H1 (cell line): ENCODE data around the gene CDK19. TPM values are rescaled to one million over a fixed set of nuclear protein-coding genes. Genes with fewer than 3 reads are reported as not detected.
"Not testable (repeated sequence)": the region's sequence is repeated elsewhere in the genome, so short reads cannot be mapped to it uniquely, and the experiment has no call there.

ENCODE experiments used
- CTCF ChIA-PET: fragments of 300-600 bp; sonication (Branson Sonifier 250); formaldehyde crosslinking; loops from one replicate; lab custom pipeline; 2021; ENCODE audit not compliant: partially characterized antibody; lab: Charles Lee
- POLR2A ChIA-PET: fragments of 300-600 bp; sonication (Branson Sonifier 250); formaldehyde crosslinking; loops from one replicate; lab custom pipeline; 2021; ENCODE audit warnings: inconsistent platforms; ENCODE audit not compliant: partially characterized antibody; lab: Charles Lee
- DNase-seq, 2 experiments: peaks; one replicate each; pipeline versions ENCODE4 v3.0.0 to v3.0.0-alpha.2; 2010 to 2022; ENCODE audit warnings: low spot score in 2 of 2, low read depth in 1 of 2, mixed read lengths in 1 of 2
- FAIRE-seq: peaks from 2 replicates; lab custom pipeline; 2011; peaks lifted over from hg19 to GRCh38; lab: Jason Lieb, UNC
- H2AFZ ChIP-seq: 2 replicates; pipeline ENCODE4 v1.8.1; 2012; ENCODE audit warnings: low read length, inconsistent platforms
- H2AK5ac ChIP-seq: 2 replicates; pipeline ENCODE4 v1.6.1; 2013; ENCODE audit warnings: low read depth, low read length
- H2BK120ac ChIP-seq: replicated peaks from 2 replicates; pipeline ENCODE3; 2013; ENCODE audit warnings: low read depth, low read length, inconsistent platforms
- H2BK12ac ChIP-seq: 2 replicates; pipeline ENCODE4 v1.6.1; 2013; ENCODE audit warnings: low read depth, low read length
- H2BK15ac ChIP-seq: 2 replicates; pipeline ENCODE4 v1.6.1; 2013; ENCODE audit warnings: low read length
- H2BK20ac ChIP-seq: 2 replicates; pipeline ENCODE4 v1.6.1; 2013; ENCODE audit warnings: low read length
- H2BK5ac ChIP-seq: 2 replicates; pipeline ENCODE4 v1.6.1; 2013; ENCODE audit warnings: low read depth, low read length
- H3K14ac ChIP-seq: 2 replicates; pipeline ENCODE4 v1.6.1; 2013; ENCODE audit warnings: inconsistent platforms; ENCODE audit not compliant: insufficient read length
- H3K18ac ChIP-seq: 2 replicates; pipeline ENCODE4 v1.6.1; 2013; ENCODE audit warnings: low read length; ENCODE audit errors: extremely low read depth
- H3K23ac ChIP-seq: 2 replicates; pipeline ENCODE4 v1.6.1; 2013; ENCODE audit warnings: inconsistent platforms; ENCODE audit not compliant: insufficient read length
- H3K23me2 ChIP-seq: 2 replicates; pipeline ENCODE4 v1.6.1; 2013; ENCODE audit warnings: low read depth, low read length
- H3K27ac ChIP-seq: 2 replicates; pipeline ENCODE4 v1.6.1; 2011; ENCODE audit warnings: low read depth, low read length, inconsistent platforms
- H3K27me3 ChIP-seq, 4 experiments: replicated peaks in 1 of 4; 1 replicate in 1 of 4; 2 replicates in 3 of 4; pipeline versions ENCODE4 v1.6.1 to v1.8.1; 2011 to 2013; ENCODE audit warnings: low read length in 3 of 4, mild to moderate bottlenecking in 3 of 4, inconsistent platforms in 2 of 4, mixed read lengths in 2 of 4, moderate library complexity in 1 of 4; ENCODE audit not compliant: control insufficient read depth in 3 of 4, insufficient read depth in 3 of 4; ENCODE audit errors: extremely low read depth in 1 of 4
- H3K36me3 ChIP-seq, 4 experiments: 2 replicates each; pipeline versions ENCODE4 v1.6.1 to v1.8.1; 2011 to 2013; ENCODE audit warnings: mild to moderate bottlenecking in 4 of 4, low read length in 3 of 4, moderate library complexity in 2 of 4, control low read depth in 1 of 4, inconsistent platforms in 1 of 4; ENCODE audit not compliant: insufficient read depth in 4 of 4, control insufficient read depth in 2 of 4
- H3K4ac ChIP-seq: replicated peaks from 2 replicates; pipeline ENCODE3; 2013; ENCODE audit warnings: low read length, low read depth, mixed read lengths, inconsistent platforms; ENCODE audit not compliant: insufficient read length
- H3K4me1 ChIP-seq, 4 experiments: replicated peaks in 1 of 4; 1 replicate in 1 of 4; 2 replicates in 3 of 4; pipeline versions ENCODE4 v1.6.1 to v1.8.1; 2011 to 2013; ENCODE audit warnings: low read length in 3 of 4, inconsistent platforms in 2 of 4, mixed read lengths in 1 of 4; ENCODE audit not compliant: insufficient read depth in 4 of 4, control insufficient read depth in 3 of 4
- H3K4me2 ChIP-seq, 2 experiments: 2 replicates each; pipeline versions ENCODE4 v1.6.1 to v1.8.1; 2011 to 2013; ENCODE audit warnings: low read depth in 2 of 2, low read length in 2 of 2, control low read depth in 1 of 2, inconsistent platforms in 1 of 2, mild to moderate bottlenecking in 1 of 2; ENCODE audit not compliant: insufficient read depth in 1 of 2
- H3K4me3 ChIP-seq, 4 experiments: fragments of 200-600, 300-600 bp in 1 of 4; sonication (generic), shearing (Covaris generic), sonication (Bioruptor Twin) in 1 of 4; 2 replicates each; pipeline versions ENCODE4 v1.5.1 to v1.8.1; 2011 to 2016; ENCODE audit warnings: low read length in 4 of 4, low read depth in 3 of 4, control low read depth in 2 of 4, inconsistent platforms in 2 of 4, mild to moderate bottlenecking in 2 of 4, mixed read lengths in 1 of 4, moderate library complexity in 1 of 4; ENCODE audit not compliant: insufficient read depth in 2 of 4; ENCODE audit errors: extremely low read depth in 1 of 4
- H3K56ac ChIP-seq: replicated peaks from 2 replicates; pipeline ENCODE3; 2013; ENCODE audit warnings: low read depth, mild to moderate bottlenecking, mixed read lengths, low read length, inconsistent platforms; ENCODE audit not compliant: insufficient read length
- H3K79me1 ChIP-seq: 2 replicates; pipeline ENCODE4 v1.6.1; 2013; ENCODE audit warnings: low read depth, low read length, control low read depth
- H3K79me2 ChIP-seq, 2 experiments: 2 replicates each; pipeline versions ENCODE4 v1.6.1 to v1.8.1; 2012 to 2013; ENCODE audit warnings: low read length in 2 of 2, mild to moderate bottlenecking in 2 of 2, inconsistent platforms in 1 of 2; ENCODE audit not compliant: insufficient read depth in 2 of 2, control insufficient read depth in 1 of 2
- H3K9ac ChIP-seq, 4 experiments: replicated peaks in 1 of 4; 1 replicate in 1 of 4; 2 replicates in 3 of 4; pipeline versions ENCODE4 v1.6.1 to v1.8.1; 2011 to 2013; ENCODE audit warnings: low read depth in 3 of 4, low read length in 3 of 4, control low read depth in 2 of 4, mild to moderate bottlenecking in 2 of 4, moderate library complexity in 2 of 4, inconsistent platforms in 1 of 4; ENCODE audit errors: extremely low read depth in 1 of 4
- H3K9me3 ChIP-seq, 2 experiments: 2 replicates each; pipeline versions ENCODE4 v1.6.1 to v1.8.1; 2012 to 2013; ENCODE audit warnings: mild to moderate bottlenecking in 2 of 2, moderate library complexity in 2 of 2, control low read depth in 1 of 2, inconsistent platforms in 1 of 2, low read depth in 1 of 2, low read length in 1 of 2, mixed read lengths in 1 of 2; ENCODE audit not compliant: insufficient read depth in 2 of 2
- H4K20me1 ChIP-seq, 2 experiments: replicated peaks in 1 of 2; 2 replicates each; pipeline versions ENCODE3 to v1.8.1; 2011 to 2013; ENCODE audit warnings: inconsistent platforms in 2 of 2, low read length in 2 of 2, mild to moderate bottlenecking in 1 of 2; ENCODE audit not compliant: insufficient read depth in 2 of 2, control insufficient read depth in 1 of 2
- H4K5ac ChIP-seq: 2 replicates; pipeline ENCODE4 v1.6.1; 2013; ENCODE audit warnings: low read length, low read depth, mixed read lengths, inconsistent platforms; ENCODE audit not compliant: insufficient read length
- H4K8ac ChIP-seq: 2 replicates; pipeline ENCODE4 v1.8.0; 2013; ENCODE audit warnings: mild to moderate bottlenecking, moderate library complexity, low read length, inconsistent platforms; ENCODE audit not compliant: insufficient read depth; ENCODE audit errors: extremely low read depth
- H4K91ac ChIP-seq: replicated peaks from 2 replicates; pipeline ENCODE3; 2013; ENCODE audit warnings: low read length, mixed read lengths, inconsistent platforms; ENCODE audit not compliant: insufficient read length
- WGBS, 2 experiments: shearing (Covaris generic) in 1 of 2; methylation state at CpG; one replicate each; pipeline versions ENCODE4 v1.1.6 to v1.1.7; 2013 to 2015; ENCODE audit warnings: low lambda C conversion rate in 2 of 2, mixed read lengths in 2 of 2, inconsistent platforms in 1 of 2, low coverage in 1 of 2, missing lambda C conversion rate in 1 of 2; ENCODE audit not compliant: insufficient replicate concordance in 2 of 2, insufficient coverage in 1 of 2, insufficient read length in 1 of 2; ENCODE audit errors: extremely low coverage in 1 of 2, missing lambda C conversion rate in 1 of 2; 5-methylcytosine and 5-hydroxymethylcytosine counted together
- polyA plus RNA-seq, 7 experiments: library from polyadenylated mRNA; depleted of rRNA in 3 of 7; stranded (reverse) in 5 of 7; unstranded in 2 of 7; fragments of >200 nt in 5 of 7; fragments of 200-250 nt in 2 of 7; gene quantifications; 1 replicate in 5 of 7; 2 replicates in 1 of 7; 4 replicates in 1 of 7; pipeline versions ENCODE4 v1.2.1 to v1.2.3, GENCODE V29; 2011 to 2013; ENCODE audit warnings: missing spikeins in 2 of 7, mixed read lengths in 2 of 7
- total RNA-seq: library from RNA; stranded (reverse); fragmentation: NEBNext Ultra II Directional; extraction: Animal tissue kit (Norgen Biotek cat#: 25700); gene quantifications from 2 replicates; pipeline ENCODE4 v1.2.1, GENCODE V29; 2021

Gene CDK19
- total and polyA plus RNA-seq, 2 of the 8 experiments (the other 6 are each of a cell fraction or from before 2014, with no cell fraction given): 4.9 to 12.6 TPM

DNA sequence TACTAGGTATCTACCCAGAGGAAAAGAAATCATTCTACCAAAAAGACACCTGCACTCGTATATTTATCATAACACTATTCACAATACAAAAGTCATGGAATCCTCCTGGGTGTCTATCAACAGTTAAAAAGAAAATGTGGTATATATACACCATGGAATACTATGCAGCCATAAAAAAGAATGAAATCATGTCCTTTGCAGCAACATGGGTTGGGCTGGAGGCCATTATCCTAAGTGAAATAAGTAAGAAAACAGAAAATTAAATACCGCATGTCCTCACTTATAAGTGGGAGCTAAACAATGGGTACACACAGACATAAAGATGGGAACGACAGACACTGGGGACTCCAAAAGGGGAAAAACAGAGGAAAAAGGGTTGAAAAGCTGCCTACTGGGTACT is 13.1 kb downstream of the CDK19 start:
- not testable (repeated sequence) for H2BK15ac ChIP-seq, H3K36me3 ChIP-seq, H3K4ac ChIP-seq, H3K27me3 ChIP-seq, H3K14ac ChIP-seq, H3K56ac ChIP-seq, H3K18ac ChIP-seq, H3K4me2 ChIP-seq, H3K23me2 ChIP-seq, FAIRE-seq, H3K27ac ChIP-seq, H3K9me3 ChIP-seq, H4K8ac ChIP-seq, H3K4me1 ChIP-seq, H2BK5ac ChIP-seq, H2BK120ac ChIP-seq, H4K91ac ChIP-seq, H2BK12ac ChIP-seq, H3K4me3 ChIP-seq, H3K9ac ChIP-seq, DNase-seq, H3K23ac ChIP-seq, H4K20me1 ChIP-seq, H2AK5ac ChIP-seq, H3K79me1 ChIP-seq, H4K5ac ChIP-seq, H2BK20ac ChIP-seq, H2AFZ ChIP-seq
- CTCF ChIA-PET: interaction anchor here (0.6 kb wide), 1 partner anchor 670 kb away, joined by 3 read pairs; no protein-coding TSS in a partner anchor
- WGBS, 2 experiments: 94% methylated on average over 3 of the region's 3 CpGs; no CpG with 5 or more reads in 1 of the 2 experiments
- POLR2A ChIA-PET: interaction anchor here (0.6 kb wide), 1 partner anchor 48 kb away, joined by 3 read pairs; no protein-coding TSS in a partner anchor
- peaks cover 0 to 64% of the 10 kb centered on the region in 2 experiments; a peak in 2 of 4 replicates for H3K79me2 ChIP-seq
